ENCODE results near the gene COX8A.

DNA sequence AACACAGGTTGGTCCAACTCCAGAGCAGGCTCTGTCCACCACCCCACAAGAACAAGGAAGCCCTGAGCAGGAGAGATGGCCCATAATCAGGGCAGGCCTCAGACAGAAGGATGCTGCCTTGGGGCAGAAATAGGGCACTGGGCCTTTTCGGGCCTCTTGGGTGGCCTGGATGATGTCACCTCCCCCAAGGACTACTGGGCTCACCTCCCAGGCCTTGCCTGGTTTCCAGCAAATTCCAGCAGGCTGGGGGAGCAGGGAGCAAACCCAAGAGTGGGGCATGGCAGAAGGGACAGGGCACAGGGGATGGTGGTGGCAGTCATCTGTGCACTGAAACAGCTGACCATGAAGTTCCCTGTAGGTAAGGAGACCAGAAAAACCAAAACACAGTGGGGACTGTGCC lies 41.0 kb upstream of the COX8A start:
- TF ChIP-seq, protein P1, sequence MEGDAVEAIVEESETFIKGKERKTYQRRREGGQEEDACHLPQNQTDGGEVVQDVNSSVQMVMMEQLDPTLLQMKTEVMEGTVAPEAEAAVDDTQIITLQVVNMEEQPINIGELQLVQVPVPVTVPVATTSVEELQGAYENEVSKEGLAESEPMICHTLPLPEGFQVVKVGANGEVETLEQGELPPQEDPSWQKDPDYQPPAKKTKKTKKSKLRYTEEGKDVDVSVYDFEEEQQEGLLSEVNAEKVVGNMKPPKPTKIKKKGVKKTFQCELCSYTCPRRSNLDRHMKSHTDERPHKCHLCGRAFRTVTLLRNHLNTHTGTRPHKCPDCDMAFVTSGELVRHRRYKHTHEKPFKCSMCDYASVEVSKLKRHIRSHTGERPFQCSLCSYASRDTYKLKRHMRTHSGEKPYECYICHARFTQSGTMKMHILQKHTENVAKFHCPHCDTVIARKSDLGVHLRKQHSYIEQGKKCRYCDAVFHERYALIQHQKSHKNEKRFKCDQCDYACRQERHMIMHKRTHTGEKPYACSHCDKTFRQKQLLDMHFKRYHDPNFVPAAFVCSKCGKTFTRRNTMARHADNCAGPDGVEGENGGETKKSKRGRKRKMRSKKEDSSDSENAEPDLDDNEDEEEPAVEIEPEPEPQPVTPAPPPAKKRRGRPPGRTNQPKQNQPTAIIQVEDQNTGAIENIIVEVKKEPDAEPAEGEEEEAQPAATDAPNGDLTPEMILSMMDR (IDR thresholded peaks at IDR 0.05 in 8 of 11, conservative IDR thresholded peaks at IDR 0.05 in 3 of 11) = no peak
- TF ChIP-seq POLR2A (IDR thresholded peaks at IDR 0.05) = no peak
